Measurements from ENCODE around the gene LGALS4.
"Not testable (repeated sequence)": the region's sequence is repeated elsewhere in the genome, so short reads cannot be mapped to it uniquely, and the experiment has no call there.

LGALS4 gene

GRCh38 chr19:38812841-38813320, at the start of gene LGALS4:
TSS of gene LGALS4 (minus strand) at chr19:38812945. CDS start at chr19:38812886, 59 bp downstream.
- no peak within 1 kb of the TSS for H3K4me3 ChIP-seq (ENCODE audit: control insufficient read depth, low read depth, low read length)
- DNase-seq (ENCODE audit: low read depth), result no peak
- no peak for TF ChIP-seq CTCF (IDR thresholded peaks at IDR 0.05; ENCODE audit: control insufficient read depth, insufficient read depth, low read depth, low read length, missing control alignments)

- no peak for DNase-seq (ENCODE audit: low read depth)
- no peak overlapping the region for H3K4me3 ChIP-seq (ENCODE audit: control insufficient read depth, low read depth, low read length)
- TF ChIP-seq CTCF (IDR thresholded peaks at IDR 0.05; ENCODE audit: control insufficient read depth, insufficient read depth, low read depth, low read length, missing control alignments), result no peak
These were observed 48.6 kb upstream of the LGALS4 start for GRCh38 chr19:38861368-38861767.

GRCh38 chr19:38859631-38860204, 47.0 kb upstream of the LGALS4 start:
- DNase-seq (ENCODE audit: low read depth); H3K4me3 ChIP-seq (ENCODE audit: control insufficient read depth, low read depth, low read length): not testable (repeated sequence)

- TF ChIP-seq CTCF (IDR thresholded peaks at IDR 0.05; ENCODE audit: control insufficient read depth, insufficient read depth, low read depth, low read length, missing control alignments), result no peak
- H3K4me3 ChIP-seq (ENCODE audit: control insufficient read depth, low read depth, low read length), result no peak overlapping the region
- DNase-seq (ENCODE audit: low read depth), result no peak
These were observed 44.1 kb upstream of the LGALS4 start for GRCh38 chr19:38856813-38857212.

- DNase-seq (ENCODE audit: low read depth); H3K4me3 ChIP-seq (ENCODE audit: control insufficient read depth, low read depth, low read length): not testable (repeated sequence)
These were observed 43.0 kb upstream of the LGALS4 start for GRCh38 chr19:38855751-38856150.

GRCh38 chr19:38854961-38855360, 42.2 kb upstream of the LGALS4 start:
- H3K4me3 ChIP-seq (ENCODE audit: control insufficient read depth, low read depth, low read length); DNase-seq (ENCODE audit: low read depth): not testable (repeated sequence)

GRCh38 chr19:38853214-38853613, 40.5 kb upstream of the LGALS4 start:
- TF ChIP-seq CTCF (IDR thresholded peaks at IDR 0.05; ENCODE audit: control insufficient read depth, insufficient read depth, low read depth, low read length, missing control alignments), result no peak
- no peak for DNase-seq (ENCODE audit: low read depth)
- peak overlapping the region; percentile 79 for H3K4me3 ChIP-seq (ENCODE audit: control insufficient read depth, low read depth, low read length)

- no peak for DNase-seq (ENCODE audit: low read depth)
- H3K4me3 ChIP-seq (ENCODE audit: control insufficient read depth, low read depth, low read length), result peak overlapping the region; percentile 79
- no peak for TF ChIP-seq CTCF (IDR thresholded peaks at IDR 0.05; ENCODE audit: control insufficient read depth, insufficient read depth, low read depth, low read length, missing control alignments)
These were observed 39.7 kb upstream of the LGALS4 start for GRCh38 chr19:38852231-38853044.
